DMS153 treated with DMSO at 0.1 percent for 48 hours (cell line): ENCODE data around the gene ZMAT5.
"Not testable (repeated sequence)": the region's sequence is repeated elsewhere in the genome, so short reads cannot be mapped to it uniquely, and the experiment has no call there.

Experiments used
- DNase-seq: peaks from one replicate; lab custom pipeline; 2025; ENCODE audit not compliant: unreplicated experiment; lab: John Stamatoyannopoulos, UW

The ZMAT5 gene

GRCh38 chr22:29754658-29755395 lies 12.0 kb downstream of the ZMAT5 start:
- DNase-seq = not testable (repeated sequence)

GRCh38 chr22:29753808-29754657 lies 12.8 kb downstream of the ZMAT5 start:
- no peak for DNase-seq

DNA sequence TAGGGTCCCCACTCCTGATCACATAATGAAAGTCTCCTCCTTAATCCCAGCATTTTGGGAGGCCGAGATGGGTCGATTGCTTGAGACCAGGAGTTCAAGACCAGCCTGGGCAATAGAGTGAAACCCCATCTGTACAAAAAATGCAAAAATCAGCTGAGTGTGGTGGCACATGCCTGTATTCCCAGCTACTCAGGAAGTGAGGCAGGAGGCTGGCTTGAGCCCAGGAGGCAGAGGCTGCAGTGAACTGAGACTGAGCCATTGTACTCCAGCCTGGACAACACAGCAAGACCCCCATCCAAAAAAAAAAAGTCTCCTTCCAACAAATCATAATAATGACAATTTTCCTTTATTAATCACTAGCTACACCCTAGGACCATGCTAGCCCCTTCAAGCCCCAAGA lies 15.1 kb downstream of the ZMAT5 start:
- DNase-seq = no peak

DNA sequence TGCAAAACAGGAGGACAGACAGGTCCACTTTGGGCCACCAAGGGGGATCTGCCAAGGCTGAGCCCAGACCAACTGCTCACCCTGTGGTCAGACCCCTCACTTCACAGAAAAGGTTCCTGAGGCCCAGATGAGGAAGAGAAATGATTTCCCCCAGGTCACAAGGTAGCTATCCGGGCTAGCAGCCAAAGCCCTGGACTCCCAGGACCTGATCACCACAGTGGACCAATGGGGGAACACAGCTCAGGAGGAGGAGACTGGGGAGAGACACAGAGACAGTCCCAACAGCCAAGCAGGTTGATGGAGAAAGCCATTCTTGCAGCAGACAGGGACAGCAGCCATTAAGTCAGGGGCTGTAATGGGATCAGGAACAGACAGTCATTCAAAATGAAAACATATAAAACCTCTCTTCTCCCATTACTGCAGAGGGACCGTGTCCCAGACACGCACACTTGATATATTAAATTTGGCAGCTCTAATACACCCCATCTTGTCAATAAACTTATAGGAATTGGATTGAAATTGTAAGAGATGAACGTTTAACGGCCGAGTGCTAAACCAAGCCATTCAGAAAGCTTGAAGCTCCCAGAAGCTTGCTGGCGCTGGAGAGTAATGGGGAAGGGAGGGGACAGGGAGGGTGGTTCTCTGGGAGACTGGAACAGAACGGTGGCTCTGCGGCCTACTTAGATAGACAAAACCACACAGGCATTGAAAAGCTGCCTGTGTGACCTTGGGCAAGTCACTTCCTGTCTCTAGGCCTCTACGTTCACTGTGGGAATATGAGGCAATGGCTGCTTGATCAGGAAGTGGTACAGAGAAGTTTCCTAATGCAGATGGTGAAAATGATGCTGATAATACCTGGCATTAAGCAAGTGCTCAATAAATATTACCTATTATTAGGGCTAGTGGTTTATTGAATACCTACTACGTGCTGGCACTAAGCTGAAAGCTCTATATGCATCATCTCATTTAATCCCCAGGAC lies 16.0 kb downstream of the ZMAT5 start:
- no peak for DNase-seq

GRCh38 chr22:29750029-29750428 lies 16.8 kb downstream of the ZMAT5 start:
- DNase-seq = no peak

- no peak for DNase-seq
Observed at GRCh38 chr22:29748248-29748893, 18.4 kb downstream of the ZMAT5 start.

- no peak for DNase-seq
Observed at GRCh38 chr22:29747832-29748231, 19.0 kb downstream of the ZMAT5 start.

GRCh38 chr22:29744902-29745301 lies 21.9 kb downstream of the ZMAT5 start:
- DNase-seq = no peak

GRCh38 chr22:29742326-29742725 lies 24.5 kb downstream of the ZMAT5 start:
- DNase-seq = no peak

DNA sequence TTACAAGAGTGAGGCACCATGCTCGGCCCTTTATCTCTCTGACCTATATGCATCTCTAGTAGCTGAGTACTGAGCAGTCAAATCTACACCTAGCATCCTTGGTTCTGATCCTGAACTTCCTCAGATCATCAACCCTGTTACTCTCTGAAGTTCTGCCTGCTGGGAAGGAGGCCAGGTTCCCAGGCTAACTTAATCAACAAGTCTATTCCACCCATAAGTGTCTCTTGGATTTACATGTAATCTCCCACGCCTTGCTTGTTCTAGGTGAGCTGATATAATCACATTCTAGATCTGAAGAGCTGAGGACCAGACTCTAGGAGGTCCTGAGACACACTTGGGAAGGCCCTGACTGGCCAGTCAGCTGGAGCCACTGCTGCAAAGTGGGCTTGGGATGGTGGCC lies 24.9 kb downstream of the ZMAT5 start:
- no peak for DNase-seq

DNA sequence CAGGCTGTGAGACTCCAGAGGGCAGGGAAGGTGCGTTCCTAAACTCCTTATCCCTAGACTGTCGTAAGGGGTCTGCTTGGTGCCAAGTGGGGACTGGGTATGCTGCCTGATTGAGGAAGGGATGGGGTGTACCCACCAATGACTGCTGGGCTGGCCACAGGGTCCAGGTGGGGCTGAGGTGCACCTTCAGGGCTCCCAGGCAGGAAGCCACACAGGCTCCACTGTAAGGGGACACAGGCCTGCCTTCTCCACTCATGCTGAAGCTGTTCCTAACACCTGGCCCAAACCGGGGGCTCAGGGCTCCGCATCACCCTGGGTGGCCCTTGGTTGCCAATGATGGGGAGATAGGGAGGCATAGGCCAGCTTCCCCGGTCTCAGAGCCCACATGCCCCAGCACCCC lies 26.6 kb downstream of the ZMAT5 start:
- DNase-seq = no peak

- no peak for DNase-seq
Observed at GRCh38 chr22:29739346-29739875, 27.4 kb downstream of the ZMAT5 start.

- no peak for DNase-seq
Observed at GRCh38 chr22:29738118-29738815, 28.5 kb downstream of the ZMAT5 start.

DNA sequence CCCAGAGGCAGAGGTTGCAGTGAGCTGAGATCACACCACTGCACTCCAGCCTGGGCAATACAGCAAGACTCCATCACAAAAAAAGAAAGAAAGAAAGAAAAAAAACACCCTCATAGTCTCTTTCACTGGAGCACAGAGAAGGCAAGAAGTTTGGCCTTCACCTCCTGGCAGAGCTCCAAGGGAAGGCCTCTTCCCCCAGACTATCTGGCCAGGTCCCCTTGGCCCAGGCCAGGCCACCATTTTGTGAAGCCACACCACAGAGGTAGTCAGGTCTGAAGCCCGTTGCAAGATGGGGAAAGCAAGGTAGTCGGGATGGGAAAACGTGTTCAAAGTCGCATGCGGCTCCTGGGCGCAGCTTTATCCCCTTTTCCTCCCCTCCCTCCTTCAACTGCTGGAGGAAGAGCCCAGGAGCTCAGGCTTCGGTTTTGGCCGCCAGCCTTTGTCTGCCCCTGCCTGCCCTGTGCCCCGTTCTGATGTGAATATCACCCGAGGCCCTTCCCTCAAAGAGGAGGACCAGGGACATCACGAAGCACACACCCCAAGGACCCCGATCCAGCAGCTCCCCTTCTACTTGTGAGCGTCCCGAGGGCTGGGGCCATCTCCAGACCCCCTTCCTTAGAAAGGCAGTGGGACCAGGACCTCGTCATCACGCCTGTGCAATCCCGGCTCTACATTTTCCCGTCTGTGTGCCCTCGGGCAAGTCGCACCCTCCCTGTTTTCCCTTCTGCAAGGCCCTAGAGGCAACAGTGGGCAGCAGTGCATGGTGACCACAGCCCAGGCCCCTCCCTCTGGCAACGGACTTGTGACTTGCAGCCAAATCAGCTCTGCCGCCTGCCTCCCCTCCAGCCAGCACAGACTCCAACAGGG lies 29.3 kb downstream of the ZMAT5 start:
- DNase-seq = no peak

- no peak for DNase-seq
Observed at GRCh38 chr22:29735416-29735815, 31.4 kb downstream of the ZMAT5 start.

DNA sequence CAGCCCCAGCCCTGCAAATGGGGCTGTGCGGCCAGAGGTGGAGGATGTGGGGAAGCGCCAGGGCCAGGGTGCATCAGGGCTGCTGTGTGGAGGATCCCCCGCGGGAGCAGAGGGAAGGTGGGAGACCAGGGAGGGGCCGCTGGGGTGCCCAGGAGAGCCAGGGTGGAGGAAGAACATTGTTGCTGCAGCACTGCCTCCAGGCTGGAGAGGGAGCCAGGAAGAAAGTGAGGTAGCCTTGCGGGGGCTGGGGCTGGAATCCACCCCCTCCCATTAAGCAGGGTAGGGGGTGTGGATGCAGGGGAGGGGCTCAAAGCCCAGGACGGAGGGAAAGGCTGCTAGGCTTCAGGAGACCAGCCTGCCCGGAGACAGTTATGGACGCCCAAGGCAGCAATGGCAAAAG lies 32.0 kb downstream of the ZMAT5 start:
- DNase-seq = no peak

DNA sequence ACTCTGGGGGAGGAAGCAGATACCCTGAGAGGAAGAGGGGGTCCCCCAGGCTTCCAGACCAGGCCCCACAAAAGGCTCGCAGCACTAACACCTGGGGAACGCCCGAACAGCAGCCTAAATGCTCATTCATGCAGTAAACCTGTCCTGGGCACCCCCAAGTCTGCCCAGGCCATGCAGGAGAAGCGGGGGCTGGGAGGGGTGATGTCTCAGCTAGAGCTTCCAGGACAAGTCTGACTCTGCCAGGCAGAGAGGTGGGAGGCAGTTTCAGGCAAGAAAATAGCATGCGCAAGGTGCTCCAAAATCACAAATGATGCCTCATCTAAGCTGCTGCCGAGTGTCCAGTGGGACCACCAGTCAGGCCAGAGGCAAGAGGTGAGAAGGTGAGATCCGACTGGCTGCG lies 32.4 kb downstream of the ZMAT5 start:
- DNase-seq = no peak

DNA sequence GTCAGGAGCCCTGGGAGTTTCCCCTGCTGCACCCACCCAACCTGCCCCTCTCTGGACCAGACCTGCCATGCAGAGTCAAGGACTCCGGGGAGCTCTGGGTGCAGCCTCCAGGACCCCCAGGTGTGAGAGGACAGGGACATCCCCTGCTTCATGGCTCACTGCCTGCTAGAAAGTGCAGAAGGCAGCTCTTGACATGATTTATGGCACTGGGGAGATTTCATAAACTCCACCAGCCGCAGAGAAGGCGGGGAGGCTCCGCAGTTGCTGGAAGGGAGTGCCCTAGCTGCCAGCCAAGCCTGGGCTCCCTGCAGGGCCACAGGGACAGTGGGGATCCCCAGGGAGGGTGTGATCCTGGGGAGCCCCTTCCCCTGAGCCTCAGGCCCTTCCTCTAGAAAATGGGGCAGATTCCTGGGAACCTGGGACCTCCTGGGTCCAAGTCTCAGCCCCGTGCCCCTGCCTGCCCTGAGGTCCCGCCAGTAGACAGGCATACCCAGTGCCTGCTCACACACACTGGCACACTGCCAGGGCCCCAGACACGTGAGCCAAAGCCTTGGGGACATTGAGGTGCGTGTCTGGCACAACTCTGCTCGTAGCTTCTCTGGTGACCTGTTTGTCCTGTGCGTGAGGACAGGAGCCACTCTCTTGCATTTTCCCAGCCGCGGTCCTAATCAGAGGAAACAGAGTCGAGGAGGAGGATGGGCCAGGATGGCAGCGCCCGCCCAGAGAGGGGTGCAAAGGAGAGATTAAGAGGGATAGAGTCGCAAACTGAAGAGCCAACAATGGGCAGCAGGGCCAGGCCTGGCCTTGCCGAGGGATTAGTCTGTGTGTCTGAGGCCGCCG lies 33.2 kb downstream of the ZMAT5 start:
- peak; percentile 67 for DNase-seq
